OCI-M2 (cell line): ENCODE results near the gene HHIPL1.

Experiments
- DNase-seq: peaks from one replicate; lab custom pipeline; 2025; ENCODE audit not compliant: unreplicated experiment; lab: John Stamatoyannopoulos, UW

The HHIPL1 gene

DNA sequence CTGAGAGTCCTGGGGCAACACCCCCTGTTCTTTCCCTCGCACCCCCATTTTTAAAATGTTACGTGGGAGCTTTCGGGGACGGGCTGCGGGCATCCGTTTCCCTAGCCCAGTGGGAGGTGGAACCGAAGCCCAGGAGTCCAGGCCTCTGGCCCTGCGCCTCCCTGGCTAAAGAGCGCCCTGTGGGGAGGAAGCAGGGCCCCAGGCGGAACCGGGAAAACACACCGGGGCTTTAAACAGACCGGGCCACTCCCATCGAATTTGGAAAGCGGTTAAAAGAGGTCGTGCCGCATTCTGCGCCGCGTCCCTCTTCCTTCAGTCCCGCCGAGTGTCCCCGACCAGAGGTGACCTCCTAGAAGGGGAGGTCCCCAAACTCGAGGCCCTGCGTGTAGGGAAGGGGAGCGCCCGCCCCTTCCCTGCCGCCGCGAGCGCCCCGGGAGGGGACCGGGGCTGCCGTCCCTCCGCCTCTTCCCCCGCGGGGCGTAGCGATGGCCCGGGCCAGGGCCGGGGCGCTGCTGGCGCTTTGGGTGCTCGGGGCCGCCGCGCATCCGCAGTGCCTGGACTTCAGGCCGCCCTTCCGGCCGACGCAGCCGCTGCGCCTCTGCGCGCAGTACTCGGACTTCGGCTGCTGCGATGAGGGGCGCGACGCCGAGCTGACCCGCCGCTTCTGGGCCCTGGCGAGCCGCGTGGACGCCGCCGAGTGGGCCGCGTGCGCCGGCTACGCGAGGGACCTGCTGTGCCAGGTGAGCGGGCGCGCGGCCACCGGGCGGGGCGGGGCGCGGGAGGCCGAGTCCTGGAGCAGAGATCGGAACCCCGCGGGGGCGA is at the start of gene HHIPL1:
Gene HHIPL1 (plus strand): TSS at position 407 of the 822 bp plus-strand sequence. CDS start 79 bp downstream, at position 486.
- DNase-seq = no peak

GRCh38 chr14:99595524-99595923 is 49.4 kb upstream of the HHIPL1 start:
- DNase-seq = no peak

DNA sequence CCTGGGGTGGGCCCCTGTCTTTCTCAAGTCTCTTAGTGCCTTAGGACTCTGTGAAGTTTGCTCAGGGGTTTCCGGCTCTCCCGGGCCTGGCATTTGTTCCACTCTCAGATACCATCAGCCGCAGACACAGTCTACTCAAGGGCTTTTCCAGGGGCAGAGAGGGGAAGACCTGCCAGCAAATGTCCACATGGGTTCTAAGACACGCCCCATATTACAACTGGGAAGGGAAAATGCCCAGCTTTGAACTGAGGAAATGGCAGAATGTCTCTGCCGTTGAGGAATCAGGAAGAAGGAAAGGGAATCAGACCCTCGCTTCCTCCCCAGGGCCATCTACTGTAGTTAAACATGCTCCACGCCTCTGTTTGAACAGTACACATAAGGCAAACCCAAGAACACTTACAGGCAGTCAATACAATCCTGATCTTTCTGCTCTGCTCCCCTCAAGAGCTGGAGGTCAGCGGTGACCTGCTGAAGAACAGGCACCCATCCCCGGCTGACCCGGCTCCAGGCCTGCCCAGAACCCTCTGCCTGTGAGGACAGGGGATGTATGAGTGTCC is 48.8 kb upstream of the HHIPL1 start:
- DNase-seq = no peak

DNA sequence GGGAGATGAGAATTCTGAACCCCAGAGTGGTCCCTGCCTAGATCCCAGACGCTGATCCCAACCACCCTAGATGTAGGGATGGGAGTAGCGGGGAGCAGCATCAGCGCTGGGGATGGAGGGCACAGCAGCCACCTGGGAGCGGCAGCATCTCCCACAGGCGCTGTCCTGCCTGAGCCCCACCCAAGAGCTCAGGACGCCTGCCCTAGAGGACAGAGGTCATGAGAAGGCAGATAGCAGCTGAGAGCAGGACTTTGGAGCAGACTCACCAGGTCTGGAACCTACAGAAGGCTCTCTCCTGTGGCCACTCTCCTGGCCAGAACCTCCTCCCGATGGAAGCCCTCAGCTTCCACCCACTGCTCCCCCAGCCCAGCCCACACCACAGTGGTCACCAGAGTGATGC is 48.2 kb upstream of the HHIPL1 start:
- no peak for DNase-seq

DNA sequence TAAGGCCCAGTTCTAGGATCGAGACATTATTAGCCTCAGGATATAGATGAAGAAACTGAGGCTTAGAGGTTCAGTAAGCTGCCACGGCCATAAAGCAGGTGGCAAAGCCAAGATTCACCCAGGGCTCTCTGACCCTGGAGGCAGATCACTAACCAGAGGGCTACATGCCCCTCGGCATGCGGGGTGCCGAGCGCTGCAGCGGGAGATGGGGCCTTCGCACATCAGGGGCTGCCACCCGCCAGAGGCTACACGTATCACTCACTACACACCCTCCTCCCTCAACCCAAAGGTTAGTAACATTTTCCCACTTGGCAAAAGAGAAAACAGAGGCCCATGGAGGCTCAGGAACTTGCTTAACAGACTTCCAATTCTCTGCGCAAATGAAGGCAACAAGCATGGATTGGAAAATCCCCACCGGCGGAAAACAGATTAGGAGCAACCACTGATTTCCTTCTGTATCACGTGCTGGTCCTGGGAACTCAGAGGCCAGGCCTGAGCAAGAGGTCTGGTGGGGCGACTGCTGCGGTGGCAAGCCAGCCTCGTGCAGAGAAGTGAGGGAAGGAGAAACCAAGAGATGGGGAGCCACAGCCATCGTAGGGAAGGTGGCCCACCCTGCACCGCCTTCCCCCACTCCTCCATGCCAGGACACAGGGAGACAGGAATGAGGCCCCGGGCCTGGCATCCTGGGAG is 46.9 kb upstream of the HHIPL1 start:
- DNase-seq = no peak

DNA sequence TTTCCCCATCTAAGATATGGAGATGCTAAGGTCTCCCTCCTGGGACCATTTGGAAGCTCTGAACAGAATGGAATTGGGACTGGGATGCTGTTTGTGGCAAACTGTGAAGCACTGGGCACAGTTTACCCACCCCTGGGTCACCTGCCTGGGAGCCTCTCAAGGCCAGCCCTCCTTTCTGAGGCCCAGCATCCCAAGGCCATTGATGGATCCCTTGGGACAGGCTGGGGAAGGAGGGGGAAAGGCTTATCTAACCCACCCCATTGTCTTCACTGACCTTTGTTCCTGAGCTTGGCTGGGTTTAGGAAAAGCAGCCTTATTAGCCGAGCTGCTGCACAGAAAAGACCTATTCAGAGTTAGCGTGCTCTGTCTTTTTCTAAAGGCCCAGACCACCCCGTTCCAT is 46.2 kb upstream of the HHIPL1 start:
- no peak for DNase-seq

DNA sequence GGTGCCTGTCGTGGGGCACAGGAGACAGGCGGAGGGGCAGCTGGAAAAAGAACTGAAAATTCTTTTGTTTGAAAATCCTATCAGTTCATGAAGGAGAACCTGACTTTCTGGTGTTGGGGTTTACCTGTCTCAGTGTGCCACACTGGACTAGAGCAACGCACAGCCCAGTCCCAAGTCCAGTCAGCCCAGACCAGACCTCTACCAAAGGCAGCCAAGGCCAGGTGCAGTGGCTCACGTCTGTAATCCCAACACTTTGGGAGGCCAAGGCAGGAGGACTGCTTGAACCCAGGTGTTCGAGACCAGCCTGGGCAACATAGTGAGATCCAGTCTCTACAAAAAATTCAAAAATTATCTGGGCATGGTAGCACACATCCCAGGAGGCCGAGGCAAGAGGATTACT is 45.5 kb upstream of the HHIPL1 start:
- no peak for DNase-seq

DNA sequence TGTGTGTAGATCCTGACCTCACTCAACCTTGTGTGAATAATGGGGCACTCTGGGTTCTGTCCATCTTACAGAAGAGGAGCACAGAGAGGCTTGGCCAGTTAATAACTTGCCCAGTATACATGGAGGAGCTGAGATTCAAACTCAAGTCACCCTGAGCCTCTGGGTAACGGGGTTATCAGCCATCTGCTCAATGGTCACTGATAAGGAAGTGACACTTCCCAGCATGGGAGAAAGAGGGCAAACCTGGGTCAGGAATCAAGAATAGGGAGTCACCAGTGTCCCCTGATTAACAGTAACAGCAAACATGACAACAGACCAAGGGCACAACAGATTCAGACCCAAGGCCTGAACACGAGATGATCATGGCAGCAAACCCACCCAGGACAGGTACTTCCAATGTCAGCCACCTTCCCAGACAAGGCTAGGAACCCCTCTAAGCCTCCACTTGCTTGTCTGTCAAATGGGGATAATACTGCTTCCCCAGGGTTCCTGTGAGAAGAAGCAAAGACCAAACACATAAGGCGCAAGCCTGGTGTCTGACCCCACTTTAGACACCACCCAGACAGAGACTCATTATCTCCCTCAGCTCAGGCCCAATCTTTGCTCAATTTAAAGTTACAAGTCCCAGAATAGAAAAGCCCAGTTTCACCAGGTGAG is 44.6 kb upstream of the HHIPL1 start:
- no peak for DNase-seq

GRCh38 chr14:99601361-99601831 is 43.5 kb upstream of the HHIPL1 start:
- no peak for DNase-seq

DNA sequence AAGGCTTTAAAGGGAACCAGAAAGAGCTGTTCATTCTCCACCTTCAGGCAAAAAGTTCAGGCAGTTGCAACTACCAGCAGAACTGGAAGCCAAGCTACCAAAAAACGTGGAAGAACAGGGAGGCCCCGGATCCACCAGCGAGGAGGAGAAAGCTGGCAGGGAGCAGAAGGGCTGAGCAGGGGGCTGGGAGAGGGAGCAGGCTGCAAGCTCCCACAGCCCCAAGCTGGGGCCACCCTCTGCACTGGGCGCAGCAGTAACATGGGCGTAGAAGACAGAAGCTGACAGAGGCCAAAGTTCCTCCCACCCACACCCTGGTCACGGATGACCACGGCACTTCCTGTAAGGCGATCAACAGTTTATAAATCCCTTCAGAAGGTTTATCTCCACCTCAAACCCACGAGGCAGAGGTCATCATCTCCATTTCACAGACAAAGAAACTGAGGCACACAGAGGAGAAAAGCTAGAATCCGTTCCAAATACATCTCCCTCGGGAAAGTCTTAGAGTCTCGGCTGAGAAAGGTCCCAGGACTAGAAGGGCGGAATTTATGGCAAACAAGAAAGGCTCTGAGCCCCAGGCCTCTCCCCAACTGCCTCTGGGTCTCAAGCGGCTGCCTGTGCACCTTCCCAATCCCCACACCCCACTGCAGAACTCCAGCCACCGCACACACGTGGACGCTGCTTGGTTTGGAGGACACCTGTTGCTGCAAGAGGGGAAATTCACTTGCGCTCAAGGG is 42.7 kb upstream of the HHIPL1 start:
- no peak for DNase-seq

- DNase-seq = no peak
Observed at GRCh38 chr14:99602788-99603415, 42.0 kb upstream of the HHIPL1 start.

DNA sequence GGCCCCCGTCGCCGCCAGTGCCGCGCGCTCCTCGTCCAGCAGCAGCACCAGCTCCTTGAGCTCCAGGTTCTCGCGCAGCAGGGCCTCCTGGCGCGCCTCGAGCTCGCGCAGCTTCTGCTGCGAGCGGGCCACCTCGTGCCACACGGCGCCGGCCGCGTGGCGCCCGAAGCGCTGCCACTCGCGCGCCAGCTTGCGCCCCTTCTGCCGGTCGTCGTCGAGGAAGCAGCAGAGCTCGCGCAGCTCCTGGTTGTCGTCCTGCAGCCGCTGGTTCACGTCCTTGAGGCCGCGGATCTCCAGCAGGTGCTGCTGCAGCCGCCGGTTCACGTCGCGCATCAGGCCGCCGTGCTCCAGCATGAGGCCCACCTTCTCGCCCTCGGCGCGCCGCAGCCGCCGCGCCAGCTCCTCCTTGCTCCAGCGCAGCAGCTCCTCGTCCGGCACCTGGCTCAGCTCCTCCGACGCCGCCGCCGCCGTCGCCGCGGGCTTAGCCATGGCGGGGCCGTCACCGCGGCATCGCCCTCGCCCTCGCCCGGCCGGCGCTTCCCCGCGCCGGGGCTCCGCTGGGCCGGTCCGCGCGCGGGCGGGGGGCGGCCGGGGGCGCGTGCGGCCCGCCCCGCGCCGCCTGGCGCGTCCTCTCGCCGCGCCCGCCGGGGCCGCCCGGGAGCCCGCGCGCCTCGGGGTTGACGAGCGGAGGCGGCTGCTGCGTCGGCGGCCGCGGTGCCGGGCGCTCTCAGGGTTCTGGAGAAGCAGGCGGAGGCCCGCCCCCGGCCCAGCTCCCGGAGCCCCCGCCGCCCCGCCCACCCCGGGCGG is 41.3 kb upstream of the HHIPL1 start, which contains the start of gene CCDC85C:
Gene CCDC85C (minus strand): TSS at position 737 of the 807 bp plus-strand sequence. CDS start 248 bp downstream, at position 489.
- no peak for DNase-seq

DNA sequence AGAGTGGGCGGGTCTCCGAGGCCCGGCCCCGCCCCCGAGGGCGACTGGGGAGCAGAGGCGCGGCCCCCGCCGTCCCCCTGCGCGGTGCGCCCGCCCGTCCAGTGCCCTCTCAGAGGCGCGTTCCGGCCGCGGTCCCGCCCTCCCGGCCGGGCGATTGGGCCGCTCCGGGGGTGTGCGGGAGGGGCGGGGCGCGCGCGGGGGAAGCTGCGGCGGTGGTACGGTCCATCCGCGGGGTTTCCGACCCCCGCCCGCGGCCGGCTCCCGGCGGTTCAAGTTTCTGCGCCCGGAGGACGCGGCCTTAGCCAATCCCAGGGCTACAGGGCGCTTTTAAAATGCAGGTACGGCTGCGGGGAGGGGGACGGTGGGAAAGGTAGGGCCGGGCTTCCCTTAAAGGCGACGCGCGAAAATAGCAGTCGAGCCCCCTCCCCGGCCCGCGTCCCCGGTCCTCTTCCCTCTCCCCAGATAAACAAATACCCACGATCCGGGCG is 40.6 kb upstream of the HHIPL1 start:
- DNase-seq = peak; percentile 92

- DNase-seq = no peak
Observed at GRCh38 chr14:99604766-99605298, 40.1 kb upstream of the HHIPL1 start.

GRCh38 chr14:99605299-99605961 is 39.5 kb upstream of the HHIPL1 start:
- DNase-seq = no peak

DNA sequence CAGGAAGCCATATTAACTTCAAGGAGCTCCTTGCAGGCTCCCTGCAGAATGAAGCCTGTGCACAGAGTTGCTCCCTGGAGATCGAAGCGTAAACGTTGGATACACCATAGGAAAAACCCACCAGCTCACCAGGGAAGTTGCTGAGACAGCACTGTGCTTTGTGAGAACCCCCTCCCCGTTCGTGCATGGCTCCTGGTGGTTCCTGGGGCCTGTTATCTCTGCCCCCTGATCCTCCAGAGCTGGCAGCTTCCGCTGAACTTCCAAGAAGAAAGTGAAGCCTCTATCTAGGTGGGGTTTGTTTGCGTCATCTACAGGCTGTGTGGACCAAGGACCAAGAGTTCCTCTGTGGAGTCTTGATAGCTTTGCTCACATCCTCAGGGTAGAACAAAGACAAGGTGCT is 38.6 kb upstream of the HHIPL1 start:
- DNase-seq = no peak

DNA sequence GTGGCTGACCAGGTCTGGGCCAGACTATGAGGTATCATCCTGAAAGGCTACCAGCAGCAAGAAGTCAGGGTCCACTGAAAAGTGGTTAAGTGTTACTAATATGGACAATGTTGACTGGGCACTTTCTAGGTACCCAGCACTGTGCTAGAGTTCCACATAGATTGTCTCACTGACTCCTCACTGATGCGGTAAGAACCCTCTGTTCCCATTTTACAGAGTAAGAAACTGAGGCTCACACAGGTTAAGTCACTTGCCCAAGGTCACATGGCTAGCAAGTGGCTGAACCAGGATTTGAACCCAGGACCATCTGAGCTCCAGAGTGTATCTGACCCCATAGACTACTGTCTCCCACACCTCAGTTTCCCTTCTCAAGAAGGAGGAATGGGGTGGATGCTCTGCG is 36.3 kb upstream of the HHIPL1 start:
- DNase-seq = no peak
